Uterus (tissue), 4 donors: ENCODE results near the gene TAP2. TPM values are rescaled to one million over a fixed set of nuclear protein-coding genes. Genes with fewer than 3 reads are reported as not detected.
"Not testable (repeated sequence)": the region's sequence is repeated elsewhere in the genome, so short reads cannot be mapped to it uniquely, and the experiment has no call there.

Experiments used
- DNase-seq, 2 donors: peaks; one replicate each; pipeline ENCODE4 v3.0.0-alpha.2; 2019 to 2020
- H3K27ac ChIP-seq, 2 donors: fragments of 200-600 bp; sonication (generic); 1 replicate in 1 of 2; 2 replicates in 1 of 2; pipeline ENCODE4 v1.5.1; 2016 to 2018
- H3K27me3 ChIP-seq, 2 donors: fragments of 200-600 bp; sonication (generic); one replicate each; pipeline ENCODE4 v1.5.1; 2018 to 2019; ENCODE audit warnings: control low read depth in 1 of 2
- H3K36me3 ChIP-seq, 2 donors: fragments of 200-600 bp; sonication (generic); one replicate each; pipeline ENCODE4 v1.5.1; 2019; ENCODE audit warnings: control low read depth in 1 of 2
- H3K4me1 ChIP-seq, 2 donors: fragments of 200-600 bp; sonication (generic); one replicate each; pipeline ENCODE4 v1.5.1; 2018 to 2019; ENCODE audit warnings: control low read depth in 1 of 2
- H3K4me3 ChIP-seq, 2 donors: fragments of 200-600 bp; sonication (generic); 1 replicate in 1 of 2; 2 replicates in 1 of 2; pipeline ENCODE4 v1.5.1; 2018 to 2019; ENCODE audit warnings: mild to moderate bottlenecking in 1 of 2
- H3K9me3 ChIP-seq, 2 donors: fragments of 200-600 bp; sonication (generic); one replicate each; pipeline ENCODE4 v1.5.1; 2019; ENCODE audit warnings: control low read depth in 1 of 2
- CTCF ChIP-seq, 4 experiments: fragments of 200-600 bp in 2 of 4; fragments of 450-650 bp in 2 of 4; sonication (generic) in 2 of 4; IDR thresholded peaks; one replicate each; pipeline ENCODE4 v1.5.1; 2016 to 2019; ENCODE audit warnings: antibody characterized with exemption in 4 of 4, mild to moderate bottlenecking in 2 of 4, moderate library complexity in 1 of 4
- POLR2A ChIP-seq, 2 donors: fragments of 450-650 bp; IDR thresholded peaks; one replicate each; pipeline ENCODE4 v1.6.1; 2016; ENCODE audit warnings: antibody characterized with exemption in 2 of 2, mild to moderate bottlenecking in 1 of 2, moderate library complexity in 1 of 2
- intact Hi-C: fragments of 100-400 bp; cut with DNase I; formaldehyde crosslinking; loops from one replicate; pipeline ENCODE4 v1.15.1; 2023; ENCODE audit warnings: low total_unique reads
- total RNA-seq, 4 donors: library from RNA; depleted of rRNA in 3 of 4; stranded (reverse); fragments of >200 nt in 3 of 4; gene quantifications; one replicate each; pipeline versions ENCODE4 v1.1.0 to v1.2.4, GENCODE V29; 2014 to 2023
- donor health status: DM: yes; HTN: yes; CAD: no.

The TAP2 gene
- total RNA-seq, 4 donors from 2014 or later = 3.0 to 42.4 (median 21.5) TPM

- intact Hi-C loops = no loop called here
- no peak for TF ChIP-seq CTCF (IDR thresholded peaks at IDR 0.05)
- TF ChIP-seq POLR2A (IDR thresholded peaks at IDR 0.05) = no peak
- no peaks in the 10 kb centered on the region for H3K9me3 ChIP-seq
Observed at GRCh38 chr6:32815996-32816395, 22.5 kb downstream of the TAP2 start.

GRCh38 chr6:32815115-32815514 is 23.4 kb downstream of the TAP2 start:
- intact Hi-C loops = no loop called here
- H3K4me1 ChIP-seq = no peaks in the 10 kb centered on the region
- H3K36me3 ChIP-seq = no peaks in the 10 kb centered on the region
- no peak overlapping the region for H3K27ac ChIP-seq
- no peak overlapping the region for H3K4me3 ChIP-seq
- H3K27me3 ChIP-seq = no peaks in the 10 kb centered on the region
- no peak for DNase-seq
- TF ChIP-seq POLR2A (IDR thresholded peaks at IDR 0.05) (no peak), CTCF (IDR thresholded peaks at IDR 0.05) (no peak)
- no peaks in the 10 kb centered on the region for H3K9me3 ChIP-seq

More at GRCh38 chr6:32815996-32816395, 22.5 kb downstream of the TAP2 start:
- H3K36me3 ChIP-seq = no peaks in the 10 kb centered on the region
- no peaks in the 10 kb centered on the region for H3K4me1 ChIP-seq
- H3K4me3 ChIP-seq = no peak overlapping the region
- no peak for DNase-seq
- no peak overlapping the region for H3K27ac ChIP-seq
- H3K27me3 ChIP-seq = no peaks in the 10 kb centered on the region

- no peak for DNase-seq
- Histone ChIP-seq H3K4me1 (no peaks in the 10 kb centered on the region), H3K4me3 (no peak overlapping the region), H3K36me3 (no peaks in the 10 kb centered on the region), H3K27me3 (no peaks in the 10 kb centered on the region), H3K27ac (no peak overlapping the region), H3K9me3 (no peaks in the 10 kb centered on the region)
- intact Hi-C loops = no loop called here
- TF ChIP-seq POLR2A (IDR thresholded peaks at IDR 0.05) = no peak
- TF ChIP-seq CTCF (IDR thresholded peaks at IDR 0.05) = no peak
Observed at GRCh38 chr6:32814145-32814544, 24.4 kb downstream of the TAP2 start.

GRCh38 chr6:32809171-32809570 is 29.4 kb downstream of the TAP2 start:
- Histone ChIP-seq H3K4me3 (no peak overlapping the region), H3K27me3 (no peaks in the 10 kb centered on the region), H3K4me1 (no peaks in the 10 kb centered on the region), H3K36me3 (no peaks in the 10 kb centered on the region), H3K27ac (no peak overlapping the region), H3K9me3 (no peaks in the 10 kb centered on the region)
- DNase-seq = no peak
- TF ChIP-seq CTCF (IDR thresholded peaks at IDR 0.05) (no peak), POLR2A (IDR thresholded peaks at IDR 0.05) (no peak)
- intact Hi-C loops = no loop called here

- no peak overlapping the region for H3K27ac ChIP-seq
- TF ChIP-seq CTCF (IDR thresholded peaks at IDR 0.05) = no peak
- no peak for TF ChIP-seq POLR2A (IDR thresholded peaks at IDR 0.05)
- no peaks in the 10 kb centered on the region for H3K9me3 ChIP-seq
- no peak overlapping the region for H3K4me3 ChIP-seq
- no peaks in the 10 kb centered on the region for H3K27me3 ChIP-seq
- no peaks in the 10 kb centered on the region for H3K36me3 ChIP-seq
- H3K4me1 ChIP-seq = no peaks in the 10 kb centered on the region
- no peak for DNase-seq
- intact Hi-C loops = no loop called here
Observed at GRCh38 chr6:32807020-32807580, 31.4 kb downstream of the TAP2 start.

GRCh38 chr6:32805404-32805803 is 33.1 kb downstream of the TAP2 start:
- H3K4me1 ChIP-seq, H3K4me3 ChIP-seq, H3K27me3 ChIP-seq, H3K36me3 ChIP-seq, intact Hi-C loops, DNase-seq, H3K27ac ChIP-seq, H3K9me3 ChIP-seq: not testable (repeated sequence)
